HFF-Myc (cell line): ENCODE data around the gene ECEL1.

ENCODE experiments used
- DNase-seq: peaks from one replicate; pipeline ENCODE4 v3.0.0-alpha.2; 2011; ENCODE audit warnings: low read depth; ENCODE audit errors: extremely low read depth
- H3K4me3 ChIP-seq: replicated peaks from 2 replicates; pipeline ENCODE4 v1.5.1; 2011; ENCODE audit warnings: low read depth, mild to moderate bottlenecking, control low read depth, low read length
- CTCF ChIP-seq: IDR thresholded peaks from 2 replicates; pipeline ENCODE4 v1.5.1; 2012; ENCODE audit warnings: mild to moderate bottlenecking, low read depth, low read length, control low read depth; ENCODE audit errors: missing control alignments

ECEL1 gene

GRCh38 chr2:232504438-232504837 lies 16.8 kb upstream of the ECEL1 start:
- no peak for TF ChIP-seq CTCF
- DNase-seq: no peak

GRCh38 chr2:232503809-232504323 lies 16.2 kb upstream of the ECEL1 start:
- H3K4me3 ChIP-seq: no peak overlapping the region
- no peak for TF ChIP-seq CTCF
- no peak for DNase-seq

More at GRCh38 chr2:232504438-232504837, 16.8 kb upstream of the ECEL1 start:
- no peak overlapping the region for H3K4me3 ChIP-seq

GRCh38 chr2:232502911-232503808 lies 15.5 kb upstream of the ECEL1 start:
- TF ChIP-seq CTCF: no peak
- no peak overlapping the region for H3K4me3 ChIP-seq
- DNase-seq: no peak

GRCh38 chr2:232502511-232502910 lies 14.9 kb upstream of the ECEL1 start:
- DNase-seq: no peak
- H3K4me3 ChIP-seq: no peak overlapping the region
- no peak for TF ChIP-seq CTCF

- H3K4me3 ChIP-seq: no peak overlapping the region
- DNase-seq: no peak
- no peak for TF ChIP-seq CTCF
Measured at GRCh38 chr2:232501794-232502390, 14.3 kb upstream of the ECEL1 start.

GRCh38 chr2:232501331-232501771 lies 13.7 kb upstream of the ECEL1 start:
- TF ChIP-seq CTCF: no peak
- no peak for DNase-seq
- H3K4me3 ChIP-seq: no peak overlapping the region
